Hematopoietic multipotent progenitor cell treated with erythropoietin and hydrocortisone succinate and interleukin-3 and kit ligand, for 6 days (in vitro differentiated cells): ENCODE measurements around the gene ADAMTS14.
"Not testable (repeated sequence)": the region's sequence is repeated elsewhere in the genome, so short reads cannot be mapped to it uniquely, and the experiment has no call there.

Source experiments
- DNase-seq: peaks from one replicate; pipeline ENCODE4 v3.0.0-alpha.2; 2015

Gene ADAMTS14

GRCh38 chr10:70753841-70754621 is 81.7 kb downstream of the ADAMTS14 start:
- no peak for DNase-seq

GRCh38 chr10:70756700-70757360 is 84.5 kb downstream of the ADAMTS14 start:
- DNase-seq = no peak

DNA sequence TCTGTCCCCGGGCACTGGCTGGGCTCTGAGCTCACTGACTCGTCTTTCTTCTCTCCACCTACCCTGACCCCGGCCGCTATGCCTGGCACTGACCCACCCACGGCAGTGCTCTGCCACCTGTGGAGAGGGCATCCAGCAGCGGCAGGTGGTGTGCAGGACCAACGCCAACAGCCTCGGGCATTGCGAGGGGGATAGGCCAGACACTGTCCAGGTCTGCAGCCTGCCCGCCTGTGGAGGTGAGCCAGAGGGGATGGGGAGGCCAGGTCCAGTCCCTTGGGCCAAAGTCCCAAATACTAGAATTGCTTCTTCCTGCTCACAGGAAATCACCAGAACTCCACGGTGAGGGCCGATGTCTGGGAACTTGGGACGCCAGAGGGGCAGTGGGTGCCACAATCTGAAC is 85.5 kb downstream of the ADAMTS14 start:
- DNase-seq = no peak

GRCh38 chr10:70758757-70759514 is 86.6 kb downstream of the ADAMTS14 start:
- DNase-seq = peak; percentile 84

DNA sequence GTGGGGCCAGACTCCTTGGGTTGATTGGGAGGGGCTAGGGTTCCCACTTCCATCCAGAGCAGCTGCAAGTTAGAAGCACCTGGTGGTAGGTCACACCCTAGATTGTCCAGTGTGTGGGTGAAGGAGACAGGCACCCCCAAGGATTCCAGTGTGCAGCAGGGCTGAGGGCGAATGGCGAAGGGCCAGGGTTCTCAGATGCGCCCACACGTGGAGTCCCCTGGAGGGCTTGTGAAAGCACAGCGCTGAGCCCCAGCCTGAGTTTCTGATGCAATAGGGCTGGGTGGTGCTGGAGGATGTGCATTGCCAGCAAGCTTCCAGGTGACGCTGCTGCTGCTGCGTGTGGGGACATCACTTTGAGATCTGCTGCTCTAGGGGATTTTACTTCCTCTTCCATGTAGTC is 87.5 kb downstream of the ADAMTS14 start:
- DNase-seq = peak; percentile 24

DNA sequence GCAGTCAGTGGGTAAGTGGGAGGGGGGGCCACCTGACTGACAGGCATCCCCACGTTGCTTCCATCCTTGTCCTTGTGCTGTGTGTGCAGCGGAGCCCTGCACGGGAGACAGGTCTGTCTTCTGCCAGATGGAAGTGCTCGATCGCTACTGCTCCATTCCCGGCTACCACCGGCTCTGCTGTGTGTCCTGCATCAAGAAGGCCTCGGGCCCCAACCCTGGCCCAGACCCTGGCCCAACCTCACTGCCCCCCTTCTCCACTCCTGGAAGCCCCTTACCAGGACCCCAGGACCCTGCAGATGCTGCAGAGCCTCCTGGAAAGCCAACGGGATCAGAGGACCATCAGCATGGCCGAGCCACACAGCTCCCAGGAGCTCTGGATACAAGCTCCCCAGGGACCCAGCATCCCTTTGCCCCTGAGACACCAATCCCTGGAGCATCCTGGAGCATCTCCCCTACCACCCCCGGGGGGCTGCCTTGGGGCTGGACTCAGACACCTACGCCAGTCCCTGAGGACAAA is 88.0 kb downstream of the ADAMTS14 start:
- DNase-seq = no peak

DNA sequence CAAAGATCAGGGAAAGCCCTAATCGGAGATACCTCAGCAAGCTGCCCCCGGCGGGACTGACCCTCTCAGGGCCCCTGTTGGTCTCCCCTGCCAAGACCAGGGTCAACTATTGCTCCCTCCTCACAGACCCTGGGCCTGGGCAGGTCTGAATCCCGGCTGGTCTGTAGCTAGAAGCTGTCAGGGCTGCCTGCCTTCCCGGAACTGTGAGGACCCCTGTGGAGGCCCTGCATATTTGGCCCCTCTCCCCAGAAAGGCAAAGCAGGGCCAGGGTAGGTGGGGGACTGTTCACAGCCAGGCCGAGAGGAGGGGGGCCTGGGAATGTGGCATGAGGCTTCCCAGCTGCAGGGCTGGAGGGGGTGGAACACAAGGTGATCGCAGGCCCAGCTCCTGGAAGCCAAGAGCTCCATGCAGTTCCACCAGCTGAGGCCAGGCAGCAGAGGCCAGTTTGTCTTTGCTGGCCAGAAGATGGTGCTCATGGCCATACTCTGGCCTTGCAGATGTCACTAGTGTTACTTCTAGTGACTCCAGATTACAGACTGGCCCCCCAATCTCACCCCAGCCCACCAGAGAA is 88.8 kb downstream of the ADAMTS14 start:
- no peak for DNase-seq

DNA sequence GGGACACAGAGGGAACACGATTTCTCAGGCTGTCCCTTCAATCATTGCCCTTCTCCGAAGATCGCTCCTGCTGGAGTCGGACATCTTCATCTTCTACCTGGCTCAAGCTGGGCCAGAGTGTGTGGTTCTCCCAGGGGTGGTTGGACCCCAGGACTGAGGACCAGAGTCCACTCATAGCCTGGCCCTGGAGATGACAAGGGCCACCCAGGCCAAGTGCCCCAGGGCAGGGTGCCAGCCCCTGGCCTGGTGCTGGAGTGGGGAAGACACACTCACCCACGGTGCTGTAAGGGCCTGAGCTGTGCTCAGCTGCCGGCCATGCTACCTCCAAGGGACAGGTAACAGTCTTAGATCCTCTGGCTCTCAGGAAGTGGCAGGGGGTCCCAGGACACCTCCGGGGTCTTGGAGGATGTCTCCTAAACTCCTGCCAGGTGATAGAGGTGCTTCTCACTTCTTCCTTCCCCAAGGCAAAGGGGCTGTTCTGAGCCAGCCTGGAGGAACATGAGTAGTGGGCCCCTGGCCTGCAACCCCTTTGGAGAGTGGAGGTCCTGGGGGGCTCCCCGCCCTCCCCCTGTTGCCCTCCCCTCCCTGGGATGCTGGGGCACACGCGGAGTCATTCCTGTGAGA is 89.5 kb downstream of the ADAMTS14 start:
- no peak for DNase-seq

GRCh38 chr10:70762441-70763175 is 90.3 kb downstream of the ADAMTS14 start:
- DNase-seq = no peak

GRCh38 chr10:70763567-70763966 is 91.3 kb downstream of the ADAMTS14 start:
- DNase-seq = no peak

GRCh38 chr10:70765794-70766594 is 93.7 kb downstream of the ADAMTS14 start:
- no peak for DNase-seq

DNA sequence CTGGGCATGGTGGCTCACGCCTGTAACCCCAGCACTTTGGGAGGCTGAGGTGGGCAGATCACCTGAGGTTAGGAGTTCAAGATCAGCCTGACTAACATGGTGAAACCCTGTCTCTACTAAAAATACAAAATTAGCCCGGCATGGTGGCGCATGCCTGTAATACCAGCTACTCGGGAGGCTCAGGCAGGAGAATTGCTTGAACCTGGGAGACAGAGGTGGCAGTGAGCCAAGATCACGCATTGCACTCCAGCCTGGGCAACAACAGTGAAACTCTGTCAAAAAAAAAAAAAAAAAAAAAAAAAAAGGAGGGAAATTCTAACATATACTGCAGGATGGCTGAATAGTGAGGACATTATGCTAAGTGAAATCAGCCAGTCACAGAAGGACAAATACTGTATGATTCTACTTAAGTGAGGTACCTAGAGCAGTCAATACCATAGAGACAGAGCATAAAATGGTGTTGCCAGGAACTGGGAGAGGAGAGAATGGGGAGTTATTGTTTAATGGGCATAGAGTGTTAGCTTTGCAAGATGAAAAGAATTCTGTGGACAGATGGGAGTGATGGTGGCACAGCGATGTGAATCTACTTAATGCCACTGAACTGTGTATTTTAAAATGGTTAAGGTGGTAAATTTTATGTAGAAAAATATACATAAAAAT is 95.8 kb downstream of the ADAMTS14 start:
- not testable (repeated sequence) for DNase-seq

DNA sequence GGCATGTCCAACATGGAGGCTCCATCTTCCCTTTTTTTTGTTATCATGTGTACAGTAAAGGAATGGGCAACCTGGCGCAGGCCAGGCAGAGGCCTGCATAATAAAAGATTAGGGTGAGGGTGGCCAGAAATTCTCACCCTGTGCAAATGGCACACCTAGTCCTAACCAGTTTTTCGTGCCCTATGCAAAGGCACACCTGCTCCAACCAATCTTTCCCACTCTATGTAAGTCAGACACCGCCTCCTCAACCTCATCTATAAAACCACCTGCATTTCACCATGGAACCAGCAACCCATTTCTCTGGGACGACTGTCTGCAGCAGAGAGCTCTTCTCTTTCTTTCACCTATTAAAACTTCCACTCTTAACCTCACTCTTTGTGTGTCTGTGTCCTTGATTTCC is 96.8 kb downstream of the ADAMTS14 start:
- DNase-seq = no peak

DNA sequence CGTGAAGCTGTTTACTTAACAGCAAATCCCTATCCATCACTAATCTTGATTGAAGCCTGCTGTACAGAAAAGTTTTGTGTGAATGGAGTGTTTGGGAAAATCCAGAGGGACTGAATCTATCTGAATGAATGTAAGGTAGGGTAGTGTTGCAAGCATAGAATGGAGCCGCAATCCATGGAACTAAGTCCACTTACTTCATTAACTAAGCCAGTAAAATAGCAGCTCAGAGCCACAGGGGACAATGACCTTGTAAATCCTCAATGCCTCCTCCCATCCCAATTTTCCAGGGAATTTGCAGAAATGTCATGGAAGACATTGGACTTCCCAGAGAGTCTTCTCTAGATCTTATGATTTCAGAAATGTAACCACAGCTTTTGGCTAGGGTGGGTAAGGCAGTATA is 97.7 kb downstream of the ADAMTS14 start:
- DNase-seq = no peak

DNA sequence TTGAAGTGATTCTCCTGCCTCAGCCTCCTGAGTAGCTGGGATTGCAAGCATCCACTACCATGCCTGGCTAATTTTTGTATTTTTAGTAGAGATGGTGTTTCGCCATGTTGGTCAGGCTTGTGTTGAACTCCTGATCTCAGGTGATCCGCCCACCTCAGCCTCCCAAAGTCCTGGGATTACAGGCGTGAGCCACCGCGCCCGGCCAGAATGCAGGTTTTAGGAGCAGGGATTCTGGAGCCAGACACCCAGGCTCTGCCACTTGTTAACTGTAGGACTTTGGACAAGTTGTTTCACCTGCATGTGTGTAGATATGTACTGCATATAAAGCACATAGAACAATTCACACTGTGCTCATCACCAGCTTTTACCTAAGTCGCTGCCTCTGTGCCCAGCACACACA is 98.2 kb downstream of the ADAMTS14 start:
- not testable (repeated sequence) for DNase-seq

DNA sequence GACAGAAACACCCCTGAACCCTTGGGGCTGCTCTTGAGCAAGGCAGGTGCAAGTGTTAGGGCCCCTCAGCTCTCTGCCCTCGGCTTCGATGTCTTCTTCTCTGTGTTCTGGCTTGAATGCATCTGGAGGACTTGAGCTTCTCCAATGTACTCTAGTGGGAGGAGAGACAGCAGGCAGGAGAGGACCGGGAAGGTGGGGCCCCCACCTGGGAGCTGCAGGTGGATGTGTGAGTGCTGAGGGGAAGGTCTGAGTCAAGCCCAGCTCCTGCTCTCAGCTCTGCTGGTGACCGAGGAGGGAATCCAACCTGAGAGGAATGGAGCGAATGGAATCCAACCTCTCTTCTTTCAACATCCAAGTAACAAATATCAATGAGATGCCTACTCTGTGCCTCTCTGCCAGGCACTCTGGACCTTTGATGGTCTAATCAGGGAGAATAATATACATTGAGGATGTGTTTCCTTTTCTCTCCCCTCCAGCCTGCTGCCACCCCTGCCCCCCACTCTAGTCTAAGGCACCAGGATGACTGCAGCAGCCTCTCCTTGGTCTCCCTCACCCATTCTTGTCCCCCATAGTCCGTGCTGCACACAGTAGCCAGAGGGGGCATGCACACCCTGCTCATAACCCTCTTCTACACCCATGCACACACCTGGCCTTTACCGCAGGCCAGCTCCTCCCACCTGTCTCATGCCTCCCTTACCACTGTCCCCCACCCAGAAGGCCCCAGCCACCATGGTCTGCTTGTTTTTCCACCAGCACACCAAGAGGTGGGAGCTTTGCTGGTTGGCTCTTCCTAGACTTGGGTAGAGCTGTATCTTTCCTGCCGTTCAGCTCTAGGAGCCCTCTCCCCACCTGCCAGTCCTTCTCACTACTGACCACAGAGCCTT is 99.2 kb downstream of the ADAMTS14 start:
- no peak for DNase-seq

DNA sequence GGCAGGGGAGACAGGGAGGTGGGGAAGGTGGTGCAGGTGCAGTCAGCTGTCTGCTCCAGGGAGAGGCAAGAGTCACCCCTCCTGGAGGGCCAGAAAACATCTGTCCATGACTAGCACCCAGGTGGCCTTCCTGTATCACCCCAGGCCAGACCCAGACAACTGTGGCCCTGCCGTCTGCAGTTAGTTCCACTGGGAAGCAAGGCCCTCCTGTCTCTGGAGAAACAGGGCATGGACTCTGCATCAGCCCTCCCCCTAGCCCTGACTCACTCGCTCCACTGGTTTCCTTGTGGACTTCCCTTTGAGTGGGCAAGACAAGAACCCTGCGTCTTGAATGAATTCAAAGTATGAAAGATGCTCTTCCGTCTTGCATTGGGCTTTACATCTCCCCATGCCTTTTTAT is 100.3 kb downstream of the ADAMTS14 start:
- DNase-seq = no peak

DNA sequence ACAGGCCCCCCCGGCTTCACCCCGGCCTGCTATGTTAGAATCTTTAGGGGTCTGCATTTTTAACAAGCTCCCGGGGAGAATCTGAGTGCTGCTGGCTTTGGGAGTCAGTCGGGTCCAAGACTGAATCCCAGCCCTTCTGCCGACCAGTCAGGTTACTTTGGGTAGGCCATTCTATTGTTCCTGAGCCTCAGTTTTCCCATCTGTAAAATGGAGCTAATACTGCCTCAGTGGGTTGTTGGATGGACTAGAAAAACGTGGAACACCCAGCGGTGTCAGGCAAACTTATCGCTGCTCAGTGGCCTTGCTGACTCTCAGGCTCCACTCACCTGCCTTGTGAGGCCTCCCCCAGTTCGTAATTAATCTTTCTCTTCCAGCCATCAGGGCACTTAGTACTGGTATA is 101.2 kb downstream of the ADAMTS14 start:
- DNase-seq = no peak
